PFSK-1 (cell line): ENCODE data around the gene KRT73.

Experiments
- FOXP2 ChIP-seq: optimal IDR thresholded peaks from 2 replicates; pipeline ENCODE3; 2011; ENCODE audit warnings: borderline replicate concordance, control low read depth, inconsistent platforms; ENCODE audit not compliant: insufficient read depth; ENCODE audit errors: extremely low read length, extremely low read depth
- POLR2AphosphoS5 ChIP-seq: IDR thresholded peaks from 2 replicates; pipeline ENCODE4 v1.6.1; 2012; ENCODE audit warnings: low read depth, mild to moderate bottlenecking, control low read depth, low read length, moderate library complexity
- REST ChIP-seq, 2 experiments: IDR thresholded peaks; 2 replicates each; pipeline versions ENCODE4 v1.6.1 to v1.8.0; 2011 to 2012; ENCODE audit warnings: low read depth in 2 of 2, low read length in 2 of 2, control low read depth in 1 of 2, inconsistent platforms in 1 of 2, mild to moderate bottlenecking in 1 of 2, moderate library complexity in 1 of 2; ENCODE audit not compliant: insufficient read depth in 1 of 2
- SIN3A ChIP-seq: IDR thresholded peaks from 2 replicates; pipeline ENCODE4 v1.6.1; 2012; ENCODE audit warnings: mild to moderate bottlenecking, low read length, moderate library complexity, borderline replicate concordance; ENCODE audit not compliant: insufficient read depth
- TAF1 ChIP-seq: IDR thresholded peaks from 2 replicates; pipeline ENCODE4 v1.6.1; 2012; ENCODE audit warnings: low read length, control low read depth, borderline replicate concordance; ENCODE audit not compliant: insufficient read depth

GRCh38 chr12:52615208-52615868, 3.0 kb downstream of the KRT73 start:
- TF ChIP-seq REST (IDR thresholded peaks at IDR 0.05; ENCODE audit: insufficient read depth in 1 of 2, low read depth in 2 of 2, low read length in 2 of 2) (no peak), TAF1 (no peak), SIN3A (no peak), POLR2AphosphoS5 (no peak), FOXP2 (no peak)
